Activated naive CD4-positive, alpha-beta T cell treated with anti-CD3 and anti-CD28 coated beads for 36 hours (primary cell): ENCODE measurements around the gene F7. TPM values are rescaled to one million over a fixed set of nuclear protein-coding genes. Genes with fewer than 3 reads are reported as not detected.
A peak's percentile ranks its signal among the peaks of the same experiment; 100 is the strongest.

Source experiments
- CTCF ChIA-PET: fragments of 350-600 bp; sonication (Branson Sonifier 250); formaldehyde crosslinking; loops from one replicate; lab custom pipeline; 2021; ENCODE audit warnings: antibody characterized with exemption; lab: Charles Lee
- DNase-seq: peaks from one replicate; pipeline ENCODE4 v3.0.0-alpha.2; 2020
- H3K27ac Mint-ChIP-seq: one replicate; pipeline ENCODE4 v1.8.0; 2021; ENCODE audit warnings: mild to moderate bottlenecking, mixed read lengths
- H3K27me3 Mint-ChIP-seq: one replicate; pipeline ENCODE4 v1.8.0; 2021; ENCODE audit warnings: low read depth, mixed read lengths
- H3K36me3 Mint-ChIP-seq: one replicate; pipeline ENCODE4 v1.8.0; 2021; ENCODE audit warnings: low read depth, mixed read lengths
- H3K4me1 Mint-ChIP-seq: one replicate; pipeline ENCODE4 v1.8.0; 2021; ENCODE audit warnings: low read depth, mixed read lengths
- H3K4me3 Mint-ChIP-seq: one replicate; pipeline ENCODE4 v1.8.0; 2021; ENCODE audit warnings: mild to moderate bottlenecking, moderate library complexity, mixed read lengths
- H3K9me3 Mint-ChIP-seq: one replicate; pipeline ENCODE4 v1.8.0; 2021; ENCODE audit warnings: mixed read lengths
- intact Hi-C: fragments of 100-400 bp; cut with micrococcal nuclease; formaldehyde crosslinking; loops from one replicate; pipeline ENCODE4 v1.15.1; 2023
- total RNA-seq, 2 experiments: library from RNA; stranded (reverse); gene quantifications; one replicate each; pipeline ENCODE4 v1.2.3, GENCODE V29; 2021

Gene F7
- total RNA-seq, 2 experiments from 2014 or later = 0.35 to 0.62 TPM

DNA sequence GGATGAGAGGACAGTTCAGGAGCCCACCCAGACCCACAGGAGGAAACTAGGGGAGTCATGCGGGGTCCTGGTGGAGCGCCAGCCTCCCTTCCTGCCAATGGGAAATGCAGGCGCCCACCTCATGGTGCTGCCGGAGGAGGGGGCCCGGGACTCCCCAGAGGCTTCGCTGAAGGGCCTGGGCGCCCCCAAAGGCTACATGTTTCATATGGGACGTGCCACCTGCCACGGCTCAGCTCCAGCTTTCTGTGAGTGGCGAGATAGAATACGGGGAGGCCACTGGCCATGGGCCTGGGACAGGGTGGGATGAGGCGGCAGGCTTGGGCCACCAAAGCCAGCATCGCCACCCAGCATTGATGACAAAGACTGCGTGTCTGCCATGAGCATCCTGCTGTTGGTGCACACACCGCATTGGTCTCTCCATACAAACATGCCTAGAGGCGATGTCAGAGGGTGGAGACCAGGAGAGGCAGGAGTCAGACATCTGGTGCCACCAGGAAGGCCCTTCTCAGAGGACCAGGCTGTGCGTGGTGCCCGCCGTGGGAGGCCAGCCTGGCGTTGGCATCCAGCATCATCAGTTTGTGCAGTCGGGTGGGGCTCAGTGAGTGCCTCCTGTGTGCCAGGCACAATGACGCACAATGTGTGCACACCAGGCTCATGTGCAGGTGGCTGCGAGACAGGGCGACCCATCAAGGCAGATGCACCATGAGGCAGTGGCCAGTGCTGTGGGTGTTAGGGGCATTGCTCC is 15.8 kb downstream of the F7 start:
- Mint-ChIP-seq H3K27ac (no peak overlapping the region), H3K27me3 (peaks cover 3% of the 10 kb centered on the region), H3K9me3 (no peaks in the 10 kb centered on the region), H3K4me3 (no peak overlapping the region), H3K36me3 (no peaks in the 10 kb centered on the region), H3K4me1 (no peaks in the 10 kb centered on the region)
- intact Hi-C loops = no loop called here
- DNase-seq = no peak
- CTCF ChIA-PET = no interaction called here

DNA sequence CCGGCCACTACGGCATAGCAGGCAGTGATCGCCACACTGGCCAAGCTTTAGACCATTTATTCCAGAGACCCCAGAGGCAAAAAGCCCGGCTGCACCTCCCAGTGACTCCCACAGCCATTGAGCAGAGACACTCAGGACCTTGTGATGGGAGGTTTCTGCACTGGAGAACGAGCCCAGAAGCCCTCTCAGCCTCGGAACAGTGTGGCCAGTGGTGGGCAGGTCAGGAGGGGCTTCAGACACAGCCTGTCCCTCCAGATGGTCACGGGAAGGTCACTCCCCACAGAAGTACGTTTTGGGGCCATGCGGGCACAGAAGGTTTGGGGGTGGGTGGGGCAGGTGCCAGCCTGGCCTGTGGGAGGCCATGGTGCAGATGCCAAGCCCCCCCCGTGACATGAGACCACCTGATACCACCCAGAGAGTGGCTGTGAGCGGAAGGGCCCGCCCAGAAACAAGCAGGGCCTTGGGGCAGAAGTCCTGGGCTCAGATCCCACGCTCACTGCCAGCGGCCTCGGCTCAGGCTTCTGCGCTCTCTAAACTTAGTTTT is 16.4 kb downstream of the F7 start:
- Mint-ChIP-seq H3K4me3 (no peak overlapping the region), H3K27me3 (peaks cover 5% of the 10 kb centered on the region), H3K4me1 (no peaks in the 10 kb centered on the region), H3K36me3 (no peaks in the 10 kb centered on the region), H3K27ac (no peak overlapping the region), H3K9me3 (no peaks in the 10 kb centered on the region)
- intact Hi-C loops = no loop called here
- DNase-seq = no peak
- CTCF ChIA-PET = no interaction called here

DNA sequence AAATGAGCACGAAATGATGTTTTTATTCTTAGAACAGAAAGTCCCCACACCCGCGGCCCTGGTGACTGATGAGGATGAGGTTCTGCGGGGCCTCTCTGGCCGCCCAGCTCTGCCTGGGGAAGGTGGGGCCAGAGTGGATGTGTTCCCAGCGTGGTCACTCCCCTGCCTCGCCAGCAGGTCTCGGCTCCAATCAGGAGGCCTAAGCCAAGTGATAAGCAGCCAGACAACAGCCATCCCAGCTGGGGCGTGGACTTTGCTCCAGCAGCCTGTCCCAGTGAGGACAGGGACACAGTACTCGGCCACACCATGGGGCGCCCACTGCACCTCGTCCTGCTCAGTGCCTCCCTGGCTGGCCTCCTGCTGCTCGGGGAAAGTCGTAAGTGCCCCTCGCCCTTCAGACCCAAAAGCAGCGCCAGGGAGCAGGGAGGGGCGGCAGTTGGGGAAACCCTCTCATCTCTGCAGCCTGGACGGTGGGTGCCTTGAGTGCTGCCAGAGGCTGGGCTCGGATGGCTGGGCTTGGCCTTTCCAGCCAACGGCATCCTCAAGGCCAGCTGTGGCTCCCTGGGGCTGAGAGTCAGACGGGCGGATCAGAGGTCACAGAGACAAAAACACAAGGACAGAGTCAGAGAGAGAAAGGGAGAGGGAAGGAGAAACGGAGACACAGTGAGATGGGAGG is 17.1 kb downstream of the F7 start, which contains the start of gene F10:
TSS of gene F10 (plus strand) at position 250 of the 676 bp plus-strand sequence. CDS start at position 307, 57 bp downstream.
- intact Hi-C loops = no loop called here
- CTCF ChIA-PET = no interaction called here
- no peaks in the 10 kb centered on the region for H3K9me3 Mint-ChIP-seq
- peaks cover 10% of the 10 kb centered on the region for H3K27me3 Mint-ChIP-seq
- no peak for DNase-seq
- H3K4me3 Mint-ChIP-seq = no peak within 1 kb of the TSS
- no peaks in the 10 kb centered on the region for H3K36me3 Mint-ChIP-seq
- H3K27ac Mint-ChIP-seq = no peak within 1 kb of the TSS
- H3K4me1 Mint-ChIP-seq = no peaks in the 10 kb centered on the region

DNA sequence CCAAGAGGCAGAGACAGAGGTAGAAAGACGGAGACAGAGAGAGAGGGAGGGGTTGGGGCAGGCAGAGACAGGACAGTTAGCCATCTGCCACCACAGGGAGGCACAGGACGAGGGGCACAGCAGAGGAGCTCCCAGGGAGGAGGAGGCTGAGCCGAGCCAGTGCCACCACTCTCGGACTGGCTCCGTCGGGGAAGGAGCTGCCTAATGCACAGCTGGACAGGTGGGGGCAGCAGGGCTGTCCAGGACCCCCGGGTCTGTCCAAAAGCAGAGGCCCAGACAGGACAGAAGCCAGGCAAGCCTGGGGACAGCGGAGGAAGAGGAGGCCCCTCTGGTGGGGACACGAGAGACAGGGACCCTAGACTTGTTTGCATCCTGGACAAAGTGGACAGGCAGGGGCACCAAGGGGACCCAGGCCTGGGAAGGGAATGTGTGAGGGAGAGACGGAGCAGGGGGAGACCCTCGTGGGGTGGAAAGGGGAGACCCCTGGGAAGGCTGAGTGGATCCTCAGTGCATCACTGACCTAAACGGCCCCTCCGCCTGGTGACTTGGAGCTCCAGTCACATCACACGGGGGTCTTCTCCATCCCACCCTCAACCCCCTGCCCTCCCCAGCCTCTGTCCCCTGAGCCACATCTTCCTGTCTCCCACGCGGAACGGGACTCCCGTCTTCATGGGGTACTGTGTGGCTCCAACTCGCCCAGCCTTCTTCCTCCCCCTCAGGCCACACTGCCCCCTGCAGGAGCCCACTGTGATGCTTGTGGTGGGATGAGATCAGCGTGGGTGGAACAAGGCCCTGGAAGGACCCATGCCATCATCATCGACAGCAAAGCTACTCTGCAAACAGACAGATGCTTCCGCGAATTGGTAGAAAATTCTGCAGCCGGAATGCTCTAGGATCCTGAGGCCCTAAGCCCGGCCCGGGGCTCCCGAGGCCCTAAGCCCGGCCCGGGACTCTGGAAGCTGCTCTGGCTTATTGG is 17.9 kb downstream of the F7 start:
- no peaks in the 10 kb centered on the region for H3K4me1 Mint-ChIP-seq
- H3K27ac Mint-ChIP-seq = no peak overlapping the region
- no peak for DNase-seq
- H3K27me3 Mint-ChIP-seq = peaks cover 15% of the 10 kb centered on the region
- intact Hi-C loops = no loop called here
- H3K36me3 Mint-ChIP-seq = no peaks in the 10 kb centered on the region
- no peaks in the 10 kb centered on the region for H3K9me3 Mint-ChIP-seq
- CTCF ChIA-PET = no interaction called here
- no peak overlapping the region for H3K4me3 Mint-ChIP-seq

DNA sequence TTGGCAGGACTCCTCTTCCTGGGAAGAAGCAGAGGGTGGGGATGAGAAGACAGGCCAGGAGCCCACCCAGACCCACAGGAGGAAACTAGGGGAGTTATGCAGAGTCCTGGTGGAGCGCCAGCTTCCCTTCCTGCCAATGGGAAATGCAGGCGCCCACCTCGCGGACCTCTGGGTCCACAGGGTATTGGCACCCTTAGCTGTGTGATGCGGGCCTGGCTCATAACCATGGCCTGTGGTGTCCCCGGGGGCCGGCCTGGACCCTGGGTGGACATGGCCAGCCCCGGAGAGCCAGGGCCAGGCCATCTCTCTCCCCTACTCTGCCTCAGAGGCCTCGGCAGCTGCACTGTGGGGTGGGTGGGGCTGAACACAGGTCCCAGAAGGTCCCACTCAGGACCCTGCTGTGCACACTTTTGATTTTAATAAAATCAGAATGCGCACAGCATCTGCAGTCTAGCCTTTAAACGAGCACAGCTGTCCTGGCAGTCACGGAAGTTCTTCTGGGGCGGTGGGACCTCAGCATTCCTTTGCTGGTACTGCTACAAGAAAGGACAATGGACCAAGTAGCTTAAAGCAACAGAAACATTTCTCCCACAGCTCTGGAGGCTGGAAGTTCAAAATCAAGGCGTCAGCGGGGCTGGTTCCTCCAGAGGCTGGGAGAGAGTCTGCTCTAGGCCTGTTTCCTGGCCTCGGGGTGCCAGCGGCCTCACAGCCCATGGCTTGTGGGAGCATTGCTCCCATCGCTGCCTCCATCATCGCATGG is 18.8 kb downstream of the F7 start:
- H3K36me3 Mint-ChIP-seq = no peaks in the 10 kb centered on the region
- H3K4me1 Mint-ChIP-seq = peaks cover 5% of the 10 kb centered on the region
- peaks cover 22% of the 10 kb centered on the region for H3K27me3 Mint-ChIP-seq
- H3K9me3 Mint-ChIP-seq = no peaks in the 10 kb centered on the region
- CTCF ChIA-PET = no interaction called here
- H3K27ac Mint-ChIP-seq = no peak overlapping the region
- H3K4me3 Mint-ChIP-seq = no peak overlapping the region
- intact Hi-C loops = no loop called here
- no peak for DNase-seq

DNA sequence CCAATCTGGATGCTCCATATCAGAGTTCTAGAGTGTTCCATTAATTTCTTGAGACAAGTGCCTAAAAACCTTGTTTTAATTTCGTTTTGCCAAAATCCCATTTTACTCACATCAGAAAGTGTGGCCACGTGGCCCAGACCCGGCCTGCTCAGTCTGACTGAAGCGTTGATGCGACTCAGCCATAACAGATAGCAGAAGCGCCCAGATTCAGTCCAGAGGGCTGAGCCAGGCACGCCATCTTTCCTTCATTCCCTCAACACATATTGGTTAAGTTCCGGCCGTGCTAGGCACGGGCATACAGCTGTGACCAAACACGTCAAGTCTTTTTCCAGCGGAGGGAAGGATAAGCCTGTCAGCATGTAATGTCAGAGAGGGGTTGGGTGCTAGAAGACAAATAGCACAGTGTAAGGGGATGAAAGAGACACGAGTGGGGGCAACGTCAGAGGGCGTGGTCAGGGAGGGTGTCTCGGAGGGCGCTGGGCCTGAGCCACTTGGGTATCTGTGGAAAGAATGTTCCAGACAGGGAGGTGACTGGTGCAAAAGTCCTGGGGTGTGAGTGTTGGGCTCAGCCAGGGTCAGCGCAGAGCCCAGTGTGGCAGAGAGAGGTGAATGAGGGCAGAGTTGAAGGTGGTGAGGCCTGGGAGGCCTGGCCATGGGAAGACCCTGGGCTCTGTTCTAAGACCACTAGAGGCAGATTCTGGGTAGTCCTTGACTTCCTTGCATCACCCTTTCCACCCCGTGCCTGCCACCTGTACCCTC is 20.1 kb downstream of the F7 start:
- Mint-ChIP-seq H3K27ac (no peak overlapping the region), H3K4me3 (no peak overlapping the region), H3K36me3 (no peaks in the 10 kb centered on the region), H3K4me1 (peaks cover 9% of the 10 kb centered on the region), H3K9me3 (no peaks in the 10 kb centered on the region), H3K27me3 (peaks cover 22% of the 10 kb centered on the region)
- DNase-seq = no peak
- CTCF ChIA-PET = no interaction called here
- intact Hi-C loops = no loop called here

DNA sequence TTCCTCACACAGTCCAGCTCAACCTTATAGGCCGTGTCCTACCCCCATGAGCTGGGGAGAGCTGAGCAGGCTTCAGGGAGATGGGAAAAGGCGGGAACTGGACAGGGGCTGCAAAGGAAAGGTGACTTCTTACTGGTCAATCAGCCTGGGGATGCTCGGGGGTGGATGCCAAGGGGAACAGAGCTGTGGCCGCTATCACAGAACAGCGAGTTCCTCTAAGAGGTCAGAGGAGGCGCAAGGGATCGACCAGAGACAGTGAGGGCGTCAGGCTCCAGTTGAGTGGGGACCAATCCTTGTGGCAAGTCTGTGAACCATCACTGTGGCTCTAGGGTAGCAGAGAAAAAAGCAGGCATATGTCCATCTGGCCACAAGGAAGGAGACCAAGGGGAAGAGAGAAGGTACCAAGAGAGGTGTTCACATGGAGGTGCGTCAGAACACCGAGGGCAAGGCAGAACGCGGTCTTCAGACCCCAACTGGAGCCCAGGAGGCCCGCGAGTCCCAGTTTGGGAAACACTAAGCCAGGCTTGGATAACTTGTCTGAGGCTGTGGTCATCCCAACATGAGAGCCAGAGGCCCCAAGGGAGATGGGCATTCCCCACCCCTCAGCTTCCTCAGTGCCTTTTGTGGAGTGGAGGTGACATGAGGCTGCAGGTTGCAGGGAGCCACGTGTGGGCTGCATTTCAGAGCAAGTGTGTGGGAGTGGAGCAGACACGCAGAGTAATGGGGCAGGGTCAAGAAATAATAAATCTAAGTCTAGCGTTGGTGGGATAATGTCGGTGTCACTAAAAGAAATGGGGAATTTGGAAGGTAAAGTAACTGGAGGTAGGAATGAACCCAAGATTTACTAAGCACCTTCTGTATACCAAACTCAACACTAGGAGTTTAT is 20.9 kb downstream of the F7 start:
- Mint-ChIP-seq H3K9me3 (no peaks in the 10 kb centered on the region), H3K4me3 (no peak overlapping the region), H3K4me1 (peaks cover 9% of the 10 kb centered on the region), H3K27ac (no peak overlapping the region), H3K36me3 (no peaks in the 10 kb centered on the region), H3K27me3 (peaks cover 19% of the 10 kb centered on the region)
- DNase-seq = no peak
- CTCF ChIA-PET = no interaction called here
- intact Hi-C loops = no loop called here

DNA sequence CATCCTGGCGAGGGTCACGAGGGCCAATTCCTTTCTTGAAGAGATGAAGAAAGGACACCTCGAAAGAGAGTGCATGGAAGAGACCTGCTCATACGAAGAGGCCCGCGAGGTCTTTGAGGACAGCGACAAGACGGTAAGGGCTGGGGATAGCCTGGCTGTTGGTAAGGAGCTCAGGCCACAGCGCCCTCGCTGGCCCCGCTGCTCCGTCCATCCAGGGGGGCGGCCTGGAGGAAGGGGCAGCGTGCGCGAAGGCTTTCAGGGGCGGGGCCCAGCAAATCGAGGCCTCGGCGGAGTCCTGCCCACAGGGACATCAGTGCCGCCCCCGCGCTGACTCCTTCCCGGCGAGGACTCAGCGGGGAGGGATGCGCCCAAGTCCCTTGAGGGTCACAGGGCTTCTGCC is 23.9 kb downstream of the F7 start:
- CTCF ChIA-PET = interaction anchor here (0.6 kb wide), 1 partner anchor 29 kb away, joined by 3 read pairs; no protein-coding TSS in a partner anchor
- no peaks in the 10 kb centered on the region for H3K36me3 Mint-ChIP-seq
- H3K4me3 Mint-ChIP-seq = peak overlapping the region; percentile 13
- H3K9me3 Mint-ChIP-seq = no peaks in the 10 kb centered on the region
- peaks cover 19% of the 10 kb centered on the region for H3K27me3 Mint-ChIP-seq
- DNase-seq = no peak
- H3K4me1 Mint-ChIP-seq = peaks cover 9% of the 10 kb centered on the region
- H3K27ac Mint-ChIP-seq = no peak overlapping the region
- intact Hi-C loops = no loop called here

DNA sequence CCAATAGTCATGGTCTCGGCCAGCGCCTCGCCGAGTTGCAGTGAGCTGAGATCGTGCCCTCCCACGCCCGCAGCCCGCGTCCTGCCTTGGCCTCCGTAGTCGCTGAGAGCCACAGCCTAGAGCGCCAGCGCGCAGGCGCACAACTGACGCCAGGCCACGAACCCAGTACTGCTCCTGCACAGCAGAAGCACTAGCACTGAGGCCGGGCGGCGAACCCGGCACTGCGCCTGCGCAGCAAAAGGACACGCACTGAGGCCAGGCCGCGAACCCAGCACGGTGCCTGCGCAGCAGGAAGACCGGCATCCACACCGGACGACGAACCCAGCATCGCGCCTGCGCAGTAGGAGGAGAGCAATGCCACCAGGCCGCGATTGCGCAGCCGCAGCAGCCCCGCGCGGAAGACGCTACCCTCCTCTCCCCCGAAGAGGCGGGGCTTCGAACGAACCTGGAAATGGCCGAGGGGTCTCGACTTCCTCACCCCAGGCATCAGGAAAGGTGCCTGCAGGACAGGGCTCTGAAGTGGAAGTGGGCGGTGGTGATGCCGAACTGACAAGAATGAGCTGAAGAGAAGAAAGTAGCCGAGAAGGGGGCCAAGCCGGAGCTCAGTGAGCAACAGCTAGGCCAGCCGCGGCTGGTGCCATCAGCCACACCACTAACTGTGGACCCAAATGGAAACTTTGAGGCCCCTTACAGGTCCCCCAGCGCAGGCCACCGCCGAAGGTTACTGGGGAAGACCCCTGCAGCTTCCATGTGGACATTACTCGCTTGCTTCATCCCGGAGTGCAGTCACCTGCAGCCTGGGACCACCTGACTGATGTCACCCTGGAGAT is 24.5 kb downstream of the F7 start:
- no peaks in the 10 kb centered on the region for H3K36me3 Mint-ChIP-seq
- peak; percentile 47 for DNase-seq
- peaks cover 9% of the 10 kb centered on the region for H3K4me1 Mint-ChIP-seq
- peak overlapping the region; percentile 59 for H3K4me3 Mint-ChIP-seq
- intact Hi-C loops = no loop called here
- no peak overlapping the region for H3K27ac Mint-ChIP-seq
- H3K27me3 Mint-ChIP-seq = peaks cover 19% of the 10 kb centered on the region
- H3K9me3 Mint-ChIP-seq = no peaks in the 10 kb centered on the region
- CTCF ChIA-PET = interaction anchor here (0.6 kb wide), 1 partner anchor 30 kb away, joined by 3 read pairs; no protein-coding TSS in a partner anchor

DNA sequence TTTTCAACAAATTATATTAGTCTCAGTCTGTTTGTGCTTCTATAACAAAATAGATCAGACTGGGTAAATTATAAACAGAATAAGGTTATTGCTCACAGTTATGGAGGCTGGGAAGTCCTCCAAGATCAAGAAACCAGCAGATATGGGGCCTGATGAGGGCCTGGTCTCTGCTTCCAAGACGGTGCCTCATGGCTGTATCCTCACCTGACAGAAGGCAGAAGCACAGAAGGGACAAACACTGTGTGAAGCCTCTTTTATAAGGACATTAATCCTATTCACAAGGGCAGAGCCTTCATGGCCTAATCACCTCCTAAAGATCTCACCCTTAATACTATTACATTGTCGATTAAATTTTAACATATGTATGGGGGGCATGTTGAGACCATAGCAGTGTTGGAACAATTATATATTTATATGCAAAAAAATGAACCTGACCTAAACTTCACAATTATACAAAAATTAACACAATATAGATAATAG is 29.7 kb downstream of the F7 start:
- H3K4me1 Mint-ChIP-seq = no peaks in the 10 kb centered on the region
- H3K36me3 Mint-ChIP-seq = no peaks in the 10 kb centered on the region
- intact Hi-C loops = no loop called here
- no peak overlapping the region for H3K27ac Mint-ChIP-seq
- CTCF ChIA-PET = no interaction called here
- no peak overlapping the region for H3K4me3 Mint-ChIP-seq
- H3K9me3 Mint-ChIP-seq = no peaks in the 10 kb centered on the region
- DNase-seq = no peak
- no peaks in the 10 kb centered on the region for H3K27me3 Mint-ChIP-seq
